ENCODE data around the gene MRI1.

DNA sequence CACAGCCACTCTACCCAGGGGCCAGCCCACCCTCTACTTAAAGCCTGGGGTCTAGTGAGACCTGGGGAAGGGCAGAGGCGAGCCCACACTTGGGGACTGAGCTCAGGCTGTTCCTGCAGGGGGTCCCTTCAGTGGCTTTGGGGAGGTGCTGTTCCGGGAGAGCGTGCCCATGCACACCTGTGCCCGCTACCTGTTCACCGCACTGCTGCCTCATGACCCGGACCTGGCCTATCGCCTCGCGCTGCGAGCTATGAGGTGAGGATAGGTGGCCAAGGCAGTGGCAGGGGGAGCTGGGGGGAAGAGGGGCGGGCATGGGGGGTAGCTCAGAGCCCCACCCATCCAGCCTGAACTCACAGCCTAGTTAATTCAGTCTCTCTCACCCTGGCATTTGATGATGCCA is 54.9 kb downstream of the MRI1 start:
- no peak for TF ChIP-seq GABPB1 (CRISPR knock-in tag; IDR thresholded peaks at IDR 0.05)
- TF ChIP-seq MYBL2 (CRISPR knock-in tag; IDR thresholded peaks at IDR 0.05), result no peak
- TF ChIP-seq AR (CRISPR knock-in tag; IDR thresholded peaks at IDR 0.05), result no peak
- no peak for TF ChIP-seq ATF3 (CRISPR knock-in tag; conservative IDR thresholded peaks at IDR 0.05)
- no peak for TF ChIP-seq ELF4 (CRISPR knock-in tag; IDR thresholded peaks at IDR 0.05; ENCODE audit: low read depth)
- no peak for TF ChIP-seq IRF2 (CRISPR knock-in tag; IDR thresholded peaks at IDR 0.05; ENCODE audit: borderline replicate concordance, low read depth)
- no peak for TF ChIP-seq CREB1 (CRISPR knock-in tag; IDR thresholded peaks at IDR 0.05)
